Measurements from ENCODE around the gene GPX7.

DNA sequence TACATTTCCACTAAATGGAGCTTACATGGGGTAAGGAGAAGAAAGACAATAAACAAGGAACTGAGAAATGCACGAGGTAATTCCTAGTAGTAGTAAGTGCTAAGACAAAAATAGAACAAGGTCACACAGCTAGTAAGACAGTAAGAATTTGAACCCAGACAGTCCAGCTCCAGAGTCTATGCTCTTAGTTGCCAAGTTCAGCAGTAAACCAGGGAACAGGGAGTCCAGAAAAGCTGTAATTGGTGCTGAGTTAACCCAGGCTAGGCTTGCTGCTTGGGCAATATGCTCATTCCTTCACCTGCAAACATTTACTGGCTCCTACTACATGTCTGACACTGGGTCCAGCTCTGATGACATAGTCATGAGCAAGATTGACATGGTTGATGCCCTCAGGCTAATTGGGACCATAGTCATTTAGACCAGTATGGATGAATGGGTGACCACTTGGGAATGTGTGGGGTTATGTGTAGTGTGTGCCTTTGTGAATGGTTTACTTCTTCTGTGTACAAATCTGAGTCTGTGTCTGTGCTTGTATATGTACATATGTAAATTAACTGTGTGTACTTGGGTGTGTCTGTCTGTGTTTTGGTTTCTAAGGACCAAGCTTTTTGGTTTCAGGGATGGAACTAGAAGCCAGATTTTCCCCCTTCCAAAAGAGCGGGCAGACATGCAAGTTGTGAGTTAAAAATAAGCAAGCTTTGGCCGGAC is 2.0 kb downstream of the GPX7 start:
- TF ChIP-seq, protein P1, sequence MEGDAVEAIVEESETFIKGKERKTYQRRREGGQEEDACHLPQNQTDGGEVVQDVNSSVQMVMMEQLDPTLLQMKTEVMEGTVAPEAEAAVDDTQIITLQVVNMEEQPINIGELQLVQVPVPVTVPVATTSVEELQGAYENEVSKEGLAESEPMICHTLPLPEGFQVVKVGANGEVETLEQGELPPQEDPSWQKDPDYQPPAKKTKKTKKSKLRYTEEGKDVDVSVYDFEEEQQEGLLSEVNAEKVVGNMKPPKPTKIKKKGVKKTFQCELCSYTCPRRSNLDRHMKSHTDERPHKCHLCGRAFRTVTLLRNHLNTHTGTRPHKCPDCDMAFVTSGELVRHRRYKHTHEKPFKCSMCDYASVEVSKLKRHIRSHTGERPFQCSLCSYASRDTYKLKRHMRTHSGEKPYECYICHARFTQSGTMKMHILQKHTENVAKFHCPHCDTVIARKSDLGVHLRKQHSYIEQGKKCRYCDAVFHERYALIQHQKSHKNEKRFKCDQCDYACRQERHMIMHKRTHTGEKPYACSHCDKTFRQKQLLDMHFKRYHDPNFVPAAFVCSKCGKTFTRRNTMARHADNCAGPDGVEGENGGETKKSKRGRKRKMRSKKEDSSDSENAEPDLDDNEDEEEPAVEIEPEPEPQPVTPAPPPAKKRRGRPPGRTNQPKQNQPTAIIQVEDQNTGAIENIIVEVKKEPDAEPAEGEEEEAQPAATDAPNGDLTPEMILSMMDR (conservative IDR thresholded peaks at IDR 0.05): no peak
- no peak for TF ChIP-seq EZH2 (IDR thresholded peaks at IDR 0.05; ENCODE audit: low read depth)
